Smooth muscle cell (in vitro differentiated cells): ENCODE data around the gene RET. TPM values are rescaled to one million over a fixed set of nuclear protein-coding genes. Genes with fewer than 3 reads are reported as not detected.
"Not testable (repeated sequence)": the region's sequence is repeated elsewhere in the genome, so short reads cannot be mapped to it uniquely, and the experiment has no call there.

Experiments
- DNase-seq: peaks from one replicate; lab custom pipeline; 2025; ENCODE audit not compliant: unreplicated experiment; lab: John Stamatoyannopoulos, UW
- H2AFZ ChIP-seq: fragments of 200-600 bp; sonication (generic); 2 replicates; pipeline ENCODE4 v1.6.0; 2016; ENCODE audit warnings: antibody characterized with exemption, low read depth, mild to moderate bottlenecking
- H3F3A ChIP-seq: fragments of 200-600 bp; sonication (generic); 2 replicates; pipeline ENCODE4 v1.6.0; 2017; ENCODE audit warnings: antibody characterized with exemption, low read depth
- H3K27ac ChIP-seq: fragments of 200-600 bp; sonication (generic); 2 replicates; pipeline ENCODE4 v1.5.1; 2016; ENCODE audit warnings: low read depth, mild to moderate bottlenecking
- H3K27me3 ChIP-seq: fragments of 200-600 bp; sonication (generic); 2 replicates; pipeline ENCODE4 v1.6.1; 2016; ENCODE audit warnings: low read depth, mild to moderate bottlenecking
- H3K36me3 ChIP-seq: fragments of 200-600 bp; sonication (generic); 2 replicates; pipeline ENCODE4 v1.5.1; 2016; ENCODE audit warnings: low read depth
- H3K4me1 ChIP-seq: fragments of 200-600 bp; sonication (generic); 2 replicates; pipeline ENCODE4 v1.5.1; 2016; ENCODE audit warnings: low read depth
- H3K4me2 ChIP-seq: fragments of 200-600 bp; sonication (generic); 2 replicates; pipeline ENCODE4 v1.6.0; 2016; ENCODE audit warnings: mild to moderate bottlenecking
- H3K4me3 ChIP-seq: fragments of 200-600 bp; sonication (generic); 2 replicates; pipeline ENCODE4 v1.5.1; 2016; ENCODE audit warnings: mild to moderate bottlenecking
- H3K79me2 ChIP-seq: fragments of 200-600 bp; sonication (generic); 2 replicates; pipeline ENCODE4 v1.6.0; 2016; ENCODE audit warnings: low read depth, mild to moderate bottlenecking
- H3K9ac ChIP-seq: fragments of 200-600 bp; sonication (generic); 2 replicates; pipeline ENCODE4 v1.6.0; 2016; ENCODE audit warnings: low read depth
- H3K9me3 ChIP-seq: fragments of 200-600 bp; sonication (generic); replicated peaks from 2 replicates; pipeline ENCODE4 v1.5.1; 2016; ENCODE audit warnings: low read depth
- H4K20me1 ChIP-seq: fragments of 200-600 bp; sonication (generic); 2 replicates; pipeline ENCODE4 v1.6.0; 2016; ENCODE audit warnings: low read depth
- WGBS: methylation state at CpG from one replicate; pipeline ENCODE4 v1.1.7; 2016; ENCODE audit warnings: low lambda C conversion rate; 5-methylcytosine and 5-hydroxymethylcytosine counted together
- polyA plus RNA-seq: library from polyadenylated mRNA; unstranded; fragments of >200 nt; fragmentation: Nextera tagmentation; extraction: Ambion mirVana; gene quantifications from 2 replicates; pipeline ENCODE4 v1.2.1, GENCODE V29; 2016
- total RNA-seq: library from RNA; depleted of rRNA; stranded (reverse); fragments of >200 nt; gene quantifications from 2 replicates; pipeline ENCODE4 v1.2.3, GENCODE V29; 2014
- TF ChIP-seq, protein P1 (sequence below): fragments of 200-600 bp; sonication (generic); IDR thresholded peaks from 2 replicates; pipeline ENCODE4 v1.5.1; 2017; ENCODE audit warnings: borderline replicate concordance, mild to moderate bottlenecking, antibody characterized with exemption; ENCODE audit not compliant: insufficient read depth, poor library complexity, severe bottlenecking

The RET gene
- total and polyA plus RNA-seq, 2 experiments from 2014 or later, result 0.70 to 0.94 TPM

DNA sequence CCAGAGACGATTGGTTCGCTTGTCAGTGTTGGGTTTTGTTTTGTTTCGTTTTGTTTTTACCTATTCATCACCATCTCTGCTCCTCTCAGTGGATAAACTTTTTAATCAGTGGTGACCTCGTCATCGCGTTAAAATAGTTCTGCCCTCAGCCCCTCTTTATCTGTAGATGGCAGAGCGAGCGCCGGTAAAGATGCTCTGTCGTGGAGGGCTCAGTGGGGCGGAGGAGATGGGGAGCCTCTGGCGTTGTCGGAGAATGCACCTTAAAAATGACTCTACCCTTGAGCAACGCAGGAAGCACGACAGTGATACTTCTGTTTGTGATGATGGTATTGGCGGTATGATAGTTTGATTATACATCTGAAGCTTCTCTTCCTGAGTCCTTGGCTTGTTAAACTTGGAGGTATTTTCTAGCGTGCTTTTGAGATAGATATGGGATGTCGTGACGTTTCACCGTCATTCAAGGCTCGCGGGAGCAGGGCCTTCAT lies 61.9 kb downstream of the RET start:
- TF ChIP-seq, protein P1, sequence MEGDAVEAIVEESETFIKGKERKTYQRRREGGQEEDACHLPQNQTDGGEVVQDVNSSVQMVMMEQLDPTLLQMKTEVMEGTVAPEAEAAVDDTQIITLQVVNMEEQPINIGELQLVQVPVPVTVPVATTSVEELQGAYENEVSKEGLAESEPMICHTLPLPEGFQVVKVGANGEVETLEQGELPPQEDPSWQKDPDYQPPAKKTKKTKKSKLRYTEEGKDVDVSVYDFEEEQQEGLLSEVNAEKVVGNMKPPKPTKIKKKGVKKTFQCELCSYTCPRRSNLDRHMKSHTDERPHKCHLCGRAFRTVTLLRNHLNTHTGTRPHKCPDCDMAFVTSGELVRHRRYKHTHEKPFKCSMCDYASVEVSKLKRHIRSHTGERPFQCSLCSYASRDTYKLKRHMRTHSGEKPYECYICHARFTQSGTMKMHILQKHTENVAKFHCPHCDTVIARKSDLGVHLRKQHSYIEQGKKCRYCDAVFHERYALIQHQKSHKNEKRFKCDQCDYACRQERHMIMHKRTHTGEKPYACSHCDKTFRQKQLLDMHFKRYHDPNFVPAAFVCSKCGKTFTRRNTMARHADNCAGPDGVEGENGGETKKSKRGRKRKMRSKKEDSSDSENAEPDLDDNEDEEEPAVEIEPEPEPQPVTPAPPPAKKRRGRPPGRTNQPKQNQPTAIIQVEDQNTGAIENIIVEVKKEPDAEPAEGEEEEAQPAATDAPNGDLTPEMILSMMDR, result no peak
- 2% methylated on average over 22 of the region's 22 CpGs for WGBS

DNA sequence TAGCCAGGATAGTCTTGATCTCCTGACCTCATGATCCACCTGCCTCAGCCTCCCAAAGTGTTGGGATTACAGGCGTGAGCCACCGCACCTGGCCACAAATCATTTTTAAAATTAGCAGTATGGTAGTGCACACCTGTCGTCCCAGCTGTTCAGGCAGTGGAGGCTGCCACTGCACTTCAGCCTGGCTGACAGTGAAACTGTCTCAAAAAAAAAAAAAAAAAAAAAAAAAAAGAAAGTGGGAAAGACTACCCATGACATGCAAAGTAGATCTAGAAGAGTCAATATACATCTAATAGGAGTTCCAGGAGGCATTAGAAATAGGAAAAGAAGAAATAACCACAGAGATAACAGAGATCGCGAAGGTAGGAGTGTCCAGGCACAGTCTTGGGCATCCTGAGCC lies 64.6 kb downstream of the RET start:
- H4K20me1 ChIP-seq, result peaks cover 73% of the 10 kb centered on the region

More for the DNA sequence above, 61.9 kb downstream of the RET start:
- Histone ChIP-seq H3K9ac (peak overlapping the region; percentile 91), H3K36me3 (no peaks in the 10 kb centered on the region), H3K9me3 (no peaks in the 10 kb centered on the region), H2AFZ (peak overlapping the region; percentile 23), H3K27me3 (no peaks in the 10 kb centered on the region), H3K4me1 (peaks cover 16% of the 10 kb centered on the region), H3K4me2 (peak overlapping the region; percentile 99), H3F3A (peaks cover 9% of the 10 kb centered on the region), H3K79me2 (peaks cover 67% of the 10 kb centered on the region), H4K20me1 (peaks cover 47% of the 10 kb centered on the region), H3K4me3 (peak overlapping the region; percentile 99), H3K27ac (peak overlapping the region; percentile 99)
- DNase-seq, result no peak

DNA sequence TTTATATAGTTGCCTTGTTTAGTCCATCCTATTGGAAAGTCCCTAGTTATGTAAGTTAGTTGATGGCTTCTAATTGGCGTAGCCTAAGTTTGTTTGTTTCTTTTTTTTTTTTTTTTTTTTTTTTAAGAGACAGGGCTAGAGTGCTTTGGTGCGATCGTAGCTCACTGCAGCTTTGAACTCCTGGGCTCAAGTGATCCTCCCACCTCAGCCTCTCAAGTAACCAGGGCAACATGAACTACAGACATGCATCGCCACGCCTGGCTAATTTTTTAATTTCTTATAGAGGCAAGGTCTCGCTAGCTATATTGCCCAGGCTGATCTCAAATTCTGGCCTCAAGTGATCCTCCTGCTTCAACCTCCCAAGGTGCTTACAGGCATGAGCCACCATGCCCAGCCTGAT lies 68.4 kb downstream of the RET start:
- DNase-seq, result no peak
- Histone ChIP-seq H3K4me1 (peaks cover 2% of the 10 kb centered on the region), H3F3A (no peaks in the 10 kb centered on the region), H2AFZ (no peak overlapping the region), H4K20me1 (peaks cover 96% of the 10 kb centered on the region), H3K4me2 (no peak overlapping the region), H3K27me3 (no peaks in the 10 kb centered on the region), H3K36me3 (no peaks in the 10 kb centered on the region), H3K27ac (no peak overlapping the region), H3K9ac (no peak overlapping the region), H3K79me2 (peaks cover 96% of the 10 kb centered on the region), H3K4me3 (no peak overlapping the region), H3K9me3 (no peaks in the 10 kb centered on the region)
- WGBS, result over 99% methylated on average over 6 of the region's 6 CpGs
- TF ChIP-seq, protein P1, result no peak

More for the DNA sequence above, 64.6 kb downstream of the RET start:
- no peaks in the 10 kb centered on the region for H3K27me3 ChIP-seq
- H3K4me2 ChIP-seq, result peak overlapping the region; percentile 55
- no peaks in the 10 kb centered on the region for H3K9me3 ChIP-seq
- no peaks in the 10 kb centered on the region for H3K36me3 ChIP-seq
- no peak overlapping the region for H2AFZ ChIP-seq
- H3K9ac ChIP-seq, result no peak overlapping the region
- H3K27ac ChIP-seq, result no peak overlapping the region
- WGBS, result 95% methylated on average over 5 of the region's 5 CpGs
- H3F3A ChIP-seq, result peaks cover 5% of the 10 kb centered on the region
- no peak overlapping the region for H3K4me3 ChIP-seq
- TF ChIP-seq, protein P1, result no peak
- peaks cover 15% of the 10 kb centered on the region for H3K4me1 ChIP-seq
- DNase-seq, result no peak
- peaks cover 92% of the 10 kb centered on the region for H3K79me2 ChIP-seq

DNA sequence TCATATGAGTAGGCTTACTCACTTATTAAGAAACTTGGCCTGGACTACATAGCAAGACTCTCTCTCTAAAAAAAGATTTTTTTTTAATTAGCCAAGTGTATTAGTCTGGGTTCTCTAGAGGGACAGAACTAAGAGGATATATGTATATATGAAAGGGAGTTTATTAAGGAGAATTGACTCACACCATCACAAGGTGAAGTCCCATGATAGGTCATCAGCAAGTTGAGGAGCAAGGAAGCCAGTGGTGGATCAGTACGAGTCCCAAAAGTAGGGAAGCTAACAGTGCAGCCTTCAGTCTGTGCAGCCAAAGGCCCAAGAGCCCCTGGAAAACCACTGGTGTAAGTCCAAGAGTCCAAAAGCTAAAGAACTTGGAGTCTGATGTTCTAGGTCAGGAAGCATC lies 69.1 kb downstream of the RET start:
- H3K36me3 ChIP-seq, H3K9ac ChIP-seq, H3F3A ChIP-seq, H3K4me3 ChIP-seq, H3K27ac ChIP-seq, H3K4me1 ChIP-seq, H3K9me3 ChIP-seq, DNase-seq, H2AFZ ChIP-seq, H3K4me2 ChIP-seq, H3K27me3 ChIP-seq: not testable (repeated sequence)
- 87% methylated on average over 1 of the region's 1 CpG for WGBS
- peaks cover 96% of the 10 kb centered on the region for H4K20me1 ChIP-seq
- peaks cover 98% of the 10 kb centered on the region for H3K79me2 ChIP-seq
